Ecto neural progenitor cell (in vitro differentiated cells): Measurements from ENCODE around the gene PACS2.
"Not testable (repeated sequence)": the region's sequence is repeated elsewhere in the genome, so short reads cannot be mapped to it uniquely, and the experiment has no call there.

Experiments used
- DNase-seq: peaks from one replicate; pipeline ENCODE4 v3.0.0-alpha.2; 2018; ENCODE audit warnings: low spot score

The PACS2 gene

DNA sequence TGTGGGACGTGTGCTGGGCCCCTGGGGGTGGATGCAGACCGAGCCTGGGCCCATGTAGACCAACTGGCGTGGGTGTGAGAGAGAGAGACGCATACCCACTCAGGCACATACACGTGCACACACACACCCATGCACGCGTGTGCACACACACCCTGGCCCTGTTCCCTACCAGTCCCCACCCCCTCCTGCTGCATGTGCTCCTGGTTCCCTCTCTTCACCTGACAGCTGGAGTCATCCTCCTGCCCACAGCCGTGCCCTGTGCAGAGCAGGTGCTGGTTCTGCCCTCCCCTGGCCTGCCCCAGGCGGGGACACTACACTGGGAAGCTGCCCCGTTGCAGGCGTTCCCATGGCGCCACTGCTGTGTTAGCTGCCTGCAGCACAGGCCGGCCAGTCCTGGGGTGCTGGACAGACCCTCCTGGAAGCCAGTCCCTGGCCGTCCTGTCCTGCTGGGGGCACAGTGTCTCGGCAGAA, 18.5 kb downstream of the PACS2 start:
- DNase-seq: no peak

DNA sequence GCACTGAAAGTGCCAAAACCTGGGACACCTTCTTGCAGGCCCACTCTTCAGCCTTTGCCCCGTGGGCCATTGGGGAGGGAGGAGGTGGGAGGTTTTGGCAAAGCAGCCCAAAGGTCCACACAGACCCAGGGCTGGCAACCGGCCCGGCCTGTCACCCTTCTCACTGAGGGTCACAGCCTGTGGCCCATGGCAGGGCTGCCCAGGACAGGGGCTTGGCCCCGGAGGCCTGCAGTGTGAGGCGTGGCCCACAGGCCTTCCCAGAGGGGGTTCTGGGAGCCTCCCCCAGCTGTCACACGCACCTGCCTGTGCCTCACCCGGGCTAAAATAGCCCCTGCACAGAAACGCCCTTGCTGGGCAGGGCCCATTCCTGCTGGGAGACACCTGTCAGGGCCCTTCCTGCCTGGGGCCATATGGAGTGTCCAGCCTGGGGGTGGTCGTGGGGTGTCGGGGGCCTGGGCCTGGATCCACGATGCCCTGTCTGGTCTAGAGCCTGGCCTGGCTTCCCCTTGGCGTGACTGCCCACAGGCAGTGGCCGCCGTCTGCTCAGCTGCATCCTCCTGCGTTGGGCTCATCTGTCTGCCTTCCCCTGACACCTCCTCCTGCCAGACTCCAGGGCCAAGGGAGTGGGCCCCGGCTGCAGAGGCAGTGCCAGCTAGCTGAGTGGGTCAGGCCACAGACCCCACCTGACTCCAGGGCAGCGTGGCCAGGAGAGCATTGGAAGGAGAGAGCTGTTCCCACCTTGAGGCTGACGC, 19.2 kb downstream of the PACS2 start:
- DNase-seq: no peak

DNA sequence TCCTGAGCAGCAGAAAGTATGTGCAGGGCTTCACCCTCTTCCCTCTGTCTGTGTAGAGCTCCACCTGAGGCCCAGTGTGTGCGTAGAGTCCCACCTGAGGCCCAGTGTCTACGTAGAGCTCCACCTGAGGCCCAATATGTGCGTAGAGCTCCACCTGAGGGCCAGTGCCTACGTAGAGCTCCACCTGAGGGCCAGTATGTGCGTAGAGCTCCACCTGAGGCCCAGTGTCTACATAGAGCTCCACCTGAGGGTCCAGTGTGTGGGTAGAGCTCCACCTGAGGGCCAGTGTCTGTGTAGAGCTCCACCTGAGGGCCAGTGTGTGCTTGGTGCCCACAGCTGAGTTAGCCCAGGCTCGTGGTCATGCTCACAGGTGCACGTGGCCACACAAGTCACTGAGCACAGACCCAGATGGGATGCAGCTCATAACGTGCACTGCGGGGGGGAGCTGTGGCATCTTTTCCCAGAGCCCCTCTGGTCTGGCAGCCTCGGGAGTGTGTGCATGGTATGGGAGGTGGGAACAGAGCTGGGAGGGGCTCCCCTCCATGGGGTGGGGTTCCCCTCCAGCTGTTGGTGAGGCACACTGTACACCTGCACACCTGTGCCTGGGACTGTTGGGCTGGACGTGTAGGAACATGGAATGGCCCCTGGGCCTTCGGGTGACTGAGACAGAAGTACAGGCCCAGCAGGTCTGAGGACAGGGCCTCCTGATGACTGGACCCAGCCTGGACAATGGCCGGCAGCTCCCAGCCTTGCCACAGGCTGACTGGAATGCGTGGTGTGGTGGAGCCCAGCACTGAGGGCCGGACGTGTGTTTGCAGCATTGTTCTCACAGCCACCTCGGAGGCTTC, 20.1 kb downstream of the PACS2 start:
- DNase-seq: no peak

DNA sequence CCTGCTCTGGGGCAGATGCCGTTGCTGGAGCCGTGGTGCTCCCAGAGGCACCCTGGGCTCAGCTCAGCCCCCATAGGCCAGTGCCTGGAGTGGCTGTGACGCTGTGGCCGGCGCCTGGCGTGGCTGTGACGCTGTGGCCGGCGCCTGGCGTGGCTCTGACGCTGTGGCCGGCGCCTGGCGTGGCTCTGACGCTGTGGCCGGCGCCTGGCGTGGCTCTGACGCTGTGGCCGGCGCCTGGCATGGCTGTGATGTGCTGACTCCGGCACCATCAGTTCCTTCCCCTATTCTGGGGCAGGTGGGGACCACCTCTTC, 20.6 kb downstream of the PACS2 start:
- not testable (repeated sequence) for DNase-seq

DNA sequence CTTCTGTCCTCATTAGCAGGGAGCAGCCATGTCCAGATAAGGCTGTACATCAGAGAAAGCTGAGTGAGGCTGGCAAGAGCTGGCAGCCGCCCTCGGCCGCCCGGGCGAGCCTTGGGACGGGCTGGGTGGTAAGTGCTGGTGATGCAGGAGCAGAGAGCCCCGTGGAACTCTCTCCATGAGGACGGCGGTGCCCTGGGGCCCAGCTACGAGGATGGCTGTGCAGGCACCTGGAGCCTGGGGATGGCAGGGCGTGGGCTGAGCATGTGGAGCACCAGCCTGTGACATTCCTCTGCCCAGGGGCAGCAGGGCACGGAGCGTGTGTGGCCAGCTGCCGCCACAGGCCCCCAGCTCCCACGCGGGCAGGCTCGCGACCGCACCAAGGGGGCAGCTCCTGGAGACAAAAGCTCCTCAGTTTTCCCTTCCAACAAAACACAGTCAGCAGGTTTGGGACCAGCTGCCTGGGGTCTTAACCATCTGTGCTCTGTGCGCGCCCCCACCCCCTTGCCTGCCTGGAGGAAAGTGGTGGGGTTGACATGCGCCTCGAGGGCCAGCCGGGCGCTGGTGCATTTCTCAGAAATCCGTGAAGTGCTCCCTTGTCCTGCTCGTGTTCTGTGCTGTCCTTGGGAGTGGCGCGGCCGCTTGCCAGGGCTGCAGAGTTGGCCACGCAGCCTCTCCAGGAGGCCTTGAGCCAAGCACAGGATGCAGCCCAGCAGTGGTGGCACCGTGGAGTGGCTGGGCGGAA, 21.4 kb downstream of the PACS2 start:
- DNase-seq: no peak

DNA sequence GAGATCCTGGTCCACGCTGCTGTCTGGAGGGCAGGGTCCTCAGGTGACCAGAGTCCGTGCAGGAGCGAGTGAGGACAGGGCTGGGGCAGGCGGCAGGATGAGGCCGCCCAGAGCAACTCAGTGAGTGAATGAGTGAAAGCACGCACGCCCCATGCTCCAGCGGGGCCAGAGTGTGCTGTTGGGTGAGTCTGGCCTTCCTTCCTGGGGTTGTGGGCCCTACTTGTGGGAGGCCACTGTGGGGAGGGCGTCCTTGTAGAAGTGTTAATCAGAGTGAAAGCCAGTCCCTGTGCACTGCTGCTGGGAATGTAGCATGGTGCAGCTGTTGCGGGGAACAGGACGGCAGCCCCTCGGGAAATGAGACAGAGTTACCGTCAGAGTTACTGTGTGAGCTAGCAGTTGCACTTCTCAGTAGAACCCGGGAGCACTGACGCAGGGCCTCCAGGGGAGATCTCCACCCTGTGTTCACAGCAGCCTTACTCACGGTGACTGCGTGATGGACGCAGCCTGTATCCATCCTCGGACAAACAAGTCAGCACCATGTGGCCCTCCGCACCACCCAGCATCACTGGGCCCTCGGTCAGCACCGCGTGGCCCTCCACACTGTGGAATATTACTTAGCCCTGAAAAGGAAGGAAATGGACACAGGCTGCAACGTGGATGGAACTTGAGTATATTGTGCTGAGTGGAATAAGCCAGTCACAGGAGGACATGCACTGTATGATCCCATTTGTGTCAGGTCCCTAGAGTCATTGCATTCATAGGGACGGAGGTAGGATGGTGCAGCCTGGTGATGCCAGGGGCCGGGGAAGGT, 22.1 kb downstream of the PACS2 start:
- DNase-seq: no peak

DNA sequence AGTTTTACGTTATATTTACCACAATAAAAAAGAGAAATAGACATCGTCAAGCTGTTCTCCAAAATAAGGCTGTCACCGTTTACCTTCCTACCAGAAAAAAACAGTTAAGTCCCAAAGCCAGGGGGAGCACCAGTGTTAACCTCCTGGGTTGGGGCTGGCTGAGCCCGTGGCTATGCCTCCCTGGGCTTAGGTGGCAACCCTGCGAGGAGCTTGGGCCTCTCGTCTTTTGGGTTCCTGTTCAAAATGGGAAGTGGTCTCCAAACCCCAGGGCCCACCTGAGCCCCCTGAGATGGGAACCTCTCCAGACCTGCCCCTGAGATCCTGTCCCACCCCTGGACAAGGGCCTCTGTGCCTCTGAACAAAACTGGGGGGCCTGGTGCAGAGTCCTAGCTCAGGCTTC, 22.9 kb downstream of the PACS2 start:
- DNase-seq: no peak

DNA sequence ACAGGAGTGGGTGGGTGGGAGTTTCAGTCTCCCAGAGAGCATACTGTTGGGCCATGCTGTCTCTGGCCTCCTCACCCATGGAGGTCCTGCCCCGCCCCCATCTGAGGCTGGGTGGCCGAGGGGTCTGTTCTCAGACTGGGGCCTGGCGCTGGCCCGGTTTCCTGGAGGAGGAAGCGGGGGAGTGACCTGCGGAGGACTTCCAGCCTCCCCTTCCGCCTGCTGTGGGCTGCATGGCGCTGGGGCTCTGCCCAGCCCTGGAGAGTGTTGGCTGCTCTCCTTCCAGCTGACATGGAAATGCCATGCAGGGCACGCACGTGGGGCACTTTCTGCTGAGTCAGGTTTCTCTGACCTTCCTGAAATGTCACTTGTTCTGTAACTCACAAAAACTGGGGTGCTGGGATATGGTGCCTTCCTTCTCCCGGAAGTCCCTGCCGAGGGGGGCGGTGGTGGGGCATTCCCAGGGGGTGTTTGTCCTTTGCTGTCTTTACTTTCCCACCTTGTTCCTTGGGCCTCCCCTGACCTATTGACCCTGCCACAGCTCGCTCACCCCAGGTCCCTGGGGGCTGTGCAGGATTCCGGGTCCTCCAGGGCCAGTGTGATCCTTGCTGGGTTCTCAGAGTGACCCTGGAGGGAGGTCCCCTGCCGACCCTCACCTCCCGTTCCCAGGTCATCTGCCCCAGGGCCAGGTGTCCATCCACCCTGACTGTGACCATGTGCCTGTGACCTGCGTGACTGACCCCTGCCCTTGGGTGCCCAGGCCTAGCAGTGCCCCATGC, 23.6 kb downstream of the PACS2 start:
- no peak for DNase-seq

DNA sequence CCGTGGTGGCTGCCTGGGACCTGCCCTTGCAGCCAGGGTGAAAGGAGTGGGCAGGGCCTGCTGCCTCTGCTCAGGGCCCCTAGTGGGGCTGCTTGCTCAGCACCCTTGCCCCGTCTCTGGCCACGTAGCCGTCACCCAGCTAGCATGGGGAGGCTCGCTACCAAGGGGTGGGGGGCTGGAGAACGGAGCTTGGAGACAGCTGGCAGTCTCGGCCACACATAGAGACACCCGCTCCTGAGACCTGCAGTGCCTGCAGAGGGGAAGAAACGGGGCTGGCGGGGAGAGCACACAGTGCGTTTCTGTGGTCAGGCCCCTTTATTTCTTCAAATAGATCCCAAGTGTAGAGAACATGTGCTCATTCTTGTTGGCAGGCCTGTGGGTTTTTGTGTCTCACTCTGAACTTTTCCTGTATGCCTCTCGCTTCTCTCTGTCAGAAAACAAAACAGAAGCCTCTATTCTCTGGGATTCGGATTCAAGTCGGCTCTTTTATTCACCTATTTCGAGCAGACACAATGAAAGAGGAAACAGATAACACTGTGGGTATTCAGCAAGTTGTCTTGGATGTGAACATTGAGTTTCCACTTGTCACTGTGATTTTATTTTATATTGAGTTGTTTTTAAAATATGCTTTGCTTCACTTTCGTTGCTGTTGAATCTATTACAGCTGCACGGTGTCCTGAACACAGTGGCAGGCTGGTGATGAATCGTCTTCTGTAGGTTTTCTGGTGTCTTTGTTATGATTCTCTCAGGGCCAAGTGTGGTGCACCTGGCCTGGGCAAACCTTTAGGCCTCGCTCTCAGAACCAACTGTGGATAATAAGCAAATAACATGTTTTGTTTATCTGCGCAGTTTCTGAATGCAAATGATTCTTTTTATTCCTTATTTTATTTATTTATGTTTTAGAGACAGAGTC, 26.5 kb downstream of the PACS2 start:
- no peak for DNase-seq

GRCh38 chr14:105343194-105343593, 28.6 kb downstream of the PACS2 start:
- no peak for DNase-seq

GRCh38 chr14:105346200-105346533, 31.6 kb downstream of the PACS2 start:
- DNase-seq: no peak

DNA sequence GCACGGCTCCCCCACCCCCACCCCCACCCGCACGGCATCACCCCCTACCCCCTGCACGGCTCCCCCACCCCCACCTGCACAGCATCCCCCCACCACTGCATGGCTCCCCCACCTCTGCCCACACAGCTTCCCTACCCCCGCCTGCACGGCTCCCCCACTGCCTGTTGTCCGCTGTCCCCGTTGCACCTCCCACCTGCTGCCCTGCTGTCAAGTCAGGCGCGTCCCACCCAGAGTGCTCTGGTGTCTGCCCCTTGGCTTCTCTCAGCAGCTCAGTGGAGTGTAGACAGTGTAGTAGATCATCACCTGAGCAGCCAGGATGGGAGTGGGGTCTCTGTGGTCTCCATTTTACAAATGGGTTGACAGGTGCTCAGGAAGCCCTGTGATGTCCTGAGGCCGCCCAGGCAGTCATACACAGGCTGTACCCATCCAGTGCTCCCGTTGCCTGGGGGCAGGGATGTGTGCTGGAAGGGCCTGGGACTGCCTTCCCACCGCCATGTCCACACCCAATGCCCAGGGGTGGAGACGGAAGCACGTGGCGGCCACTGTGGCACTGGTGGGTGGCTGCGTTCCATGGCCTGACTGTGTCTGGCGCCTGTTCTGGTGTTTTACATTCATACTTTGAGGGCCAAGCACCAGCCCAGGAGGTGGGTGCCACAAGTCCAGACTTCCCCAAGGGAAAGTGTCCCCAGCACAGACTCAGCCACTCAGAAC, 32.5 kb downstream of the PACS2 start:
- DNase-seq: no peak

DNA sequence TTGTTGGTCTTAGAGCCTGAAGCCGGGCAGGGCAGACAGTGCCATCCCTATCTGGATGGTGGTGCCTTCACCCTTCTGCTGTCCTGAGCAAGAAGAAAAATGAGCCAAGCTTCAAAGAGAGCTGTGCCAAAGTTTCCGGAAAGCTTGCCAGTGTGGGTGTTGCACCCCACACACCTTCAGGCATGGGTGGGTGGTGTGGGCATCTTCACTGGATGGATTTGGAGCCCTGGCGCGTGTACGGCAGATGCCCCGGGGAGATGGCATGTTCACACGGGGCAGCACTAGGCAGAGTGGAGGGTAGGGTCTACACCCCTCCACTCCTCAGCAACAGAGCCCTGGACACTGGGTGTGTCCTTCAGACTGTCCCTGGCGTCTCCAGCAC, 33.0 kb downstream of the PACS2 start:
- DNase-seq: no peak

- no peak for DNase-seq
These were observed 33.8 kb downstream of the PACS2 start for GRCh38 chr14:105348169-105348944.

GRCh38 chr14:105348945-105349699, 34.6 kb downstream of the PACS2 start:
- no peak for DNase-seq

GRCh38 chr14:105349992-105350391, 35.4 kb downstream of the PACS2 start:
- no peak for DNase-seq

GRCh38 chr14:105350450-105351244, 36.1 kb downstream of the PACS2 start:
- DNase-seq: no peak
